H1 (cell line): ENCODE measurements around the gene KLF4. TPM values are rescaled to one million over a fixed set of nuclear protein-coding genes. Genes with fewer than 3 reads are reported as not detected.

ENCODE experiments used
- CTCF ChIA-PET: fragments of 300-600 bp; sonication (Branson Sonifier 250); formaldehyde crosslinking; loops from one replicate; lab custom pipeline; 2021; ENCODE audit not compliant: partially characterized antibody; lab: Charles Lee
- POLR2A ChIA-PET: fragments of 300-600 bp; sonication (Branson Sonifier 250); formaldehyde crosslinking; loops from one replicate; lab custom pipeline; 2021; ENCODE audit warnings: inconsistent platforms; ENCODE audit not compliant: partially characterized antibody; lab: Charles Lee
- DNase-seq, 2 experiments: peaks; one replicate each; pipeline versions ENCODE4 v3.0.0 to v3.0.0-alpha.2; 2010 to 2022; ENCODE audit warnings: low spot score in 2 of 2, low read depth in 1 of 2, mixed read lengths in 1 of 2
- FAIRE-seq: peaks from 2 replicates; lab custom pipeline; 2011; peaks lifted over from hg19 to GRCh38; lab: Jason Lieb, UNC
- H2AFZ ChIP-seq: 2 replicates; pipeline ENCODE4 v1.8.1; 2012; ENCODE audit warnings: low read length, inconsistent platforms
- H2AK5ac ChIP-seq: 2 replicates; pipeline ENCODE4 v1.6.1; 2013; ENCODE audit warnings: low read depth, low read length
- H2BK120ac ChIP-seq: replicated peaks from 2 replicates; pipeline ENCODE3; 2013; ENCODE audit warnings: low read depth, low read length, inconsistent platforms
- H2BK12ac ChIP-seq: 2 replicates; pipeline ENCODE4 v1.6.1; 2013; ENCODE audit warnings: low read depth, low read length
- H2BK15ac ChIP-seq: 2 replicates; pipeline ENCODE4 v1.6.1; 2013; ENCODE audit warnings: low read length
- H2BK20ac ChIP-seq: 2 replicates; pipeline ENCODE4 v1.6.1; 2013; ENCODE audit warnings: low read length
- H2BK5ac ChIP-seq: 2 replicates; pipeline ENCODE4 v1.6.1; 2013; ENCODE audit warnings: low read depth, low read length
- H3K14ac ChIP-seq: 2 replicates; pipeline ENCODE4 v1.6.1; 2013; ENCODE audit warnings: inconsistent platforms; ENCODE audit not compliant: insufficient read length
- H3K18ac ChIP-seq: 2 replicates; pipeline ENCODE4 v1.6.1; 2013; ENCODE audit warnings: low read length; ENCODE audit errors: extremely low read depth
- H3K23ac ChIP-seq: 2 replicates; pipeline ENCODE4 v1.6.1; 2013; ENCODE audit warnings: inconsistent platforms; ENCODE audit not compliant: insufficient read length
- H3K23me2 ChIP-seq: 2 replicates; pipeline ENCODE4 v1.6.1; 2013; ENCODE audit warnings: low read depth, low read length
- H3K27ac ChIP-seq: 2 replicates; pipeline ENCODE4 v1.6.1; 2011; ENCODE audit warnings: low read depth, low read length, inconsistent platforms
- H3K27me3 ChIP-seq, 4 experiments: replicated peaks in 1 of 4; 1 replicate in 1 of 4; 2 replicates in 3 of 4; pipeline versions ENCODE4 v1.6.1 to v1.8.1; 2011 to 2013; ENCODE audit warnings: low read length in 3 of 4, mild to moderate bottlenecking in 3 of 4, inconsistent platforms in 2 of 4, mixed read lengths in 2 of 4, moderate library complexity in 1 of 4; ENCODE audit not compliant: control insufficient read depth in 3 of 4, insufficient read depth in 3 of 4; ENCODE audit errors: extremely low read depth in 1 of 4
- H3K36me3 ChIP-seq, 4 experiments: 2 replicates each; pipeline versions ENCODE4 v1.6.1 to v1.8.1; 2011 to 2013; ENCODE audit warnings: mild to moderate bottlenecking in 4 of 4, low read length in 3 of 4, moderate library complexity in 2 of 4, control low read depth in 1 of 4, inconsistent platforms in 1 of 4; ENCODE audit not compliant: insufficient read depth in 4 of 4, control insufficient read depth in 2 of 4
- H3K4ac ChIP-seq: replicated peaks from 2 replicates; pipeline ENCODE3; 2013; ENCODE audit warnings: low read length, low read depth, mixed read lengths, inconsistent platforms; ENCODE audit not compliant: insufficient read length
- H3K4me1 ChIP-seq, 4 experiments: replicated peaks in 1 of 4; 1 replicate in 1 of 4; 2 replicates in 3 of 4; pipeline versions ENCODE4 v1.6.1 to v1.8.1; 2011 to 2013; ENCODE audit warnings: low read length in 3 of 4, inconsistent platforms in 2 of 4, mixed read lengths in 1 of 4; ENCODE audit not compliant: insufficient read depth in 4 of 4, control insufficient read depth in 3 of 4
- H3K4me2 ChIP-seq, 2 experiments: 2 replicates each; pipeline versions ENCODE4 v1.6.1 to v1.8.1; 2011 to 2013; ENCODE audit warnings: low read depth in 2 of 2, low read length in 2 of 2, control low read depth in 1 of 2, inconsistent platforms in 1 of 2, mild to moderate bottlenecking in 1 of 2; ENCODE audit not compliant: insufficient read depth in 1 of 2
- H3K4me3 ChIP-seq, 4 experiments: fragments of 200-600, 300-600 bp in 1 of 4; sonication (generic), shearing (Covaris generic), sonication (Bioruptor Twin) in 1 of 4; 2 replicates each; pipeline versions ENCODE4 v1.5.1 to v1.8.1; 2011 to 2016; ENCODE audit warnings: low read length in 4 of 4, low read depth in 3 of 4, control low read depth in 2 of 4, inconsistent platforms in 2 of 4, mild to moderate bottlenecking in 2 of 4, mixed read lengths in 1 of 4, moderate library complexity in 1 of 4; ENCODE audit not compliant: insufficient read depth in 2 of 4; ENCODE audit errors: extremely low read depth in 1 of 4
- H3K56ac ChIP-seq: replicated peaks from 2 replicates; pipeline ENCODE3; 2013; ENCODE audit warnings: low read depth, mild to moderate bottlenecking, mixed read lengths, low read length, inconsistent platforms; ENCODE audit not compliant: insufficient read length
- H3K79me1 ChIP-seq: 2 replicates; pipeline ENCODE4 v1.6.1; 2013; ENCODE audit warnings: low read depth, low read length, control low read depth
- H3K79me2 ChIP-seq, 2 experiments: 2 replicates each; pipeline versions ENCODE4 v1.6.1 to v1.8.1; 2012 to 2013; ENCODE audit warnings: low read length in 2 of 2, mild to moderate bottlenecking in 2 of 2, inconsistent platforms in 1 of 2; ENCODE audit not compliant: insufficient read depth in 2 of 2, control insufficient read depth in 1 of 2
- H3K9ac ChIP-seq, 4 experiments: replicated peaks in 1 of 4; 1 replicate in 1 of 4; 2 replicates in 3 of 4; pipeline versions ENCODE4 v1.6.1 to v1.8.1; 2011 to 2013; ENCODE audit warnings: low read depth in 3 of 4, low read length in 3 of 4, control low read depth in 2 of 4, mild to moderate bottlenecking in 2 of 4, moderate library complexity in 2 of 4, inconsistent platforms in 1 of 4; ENCODE audit errors: extremely low read depth in 1 of 4
- H3K9me3 ChIP-seq, 2 experiments: 2 replicates each; pipeline versions ENCODE4 v1.6.1 to v1.8.1; 2012 to 2013; ENCODE audit warnings: mild to moderate bottlenecking in 2 of 2, moderate library complexity in 2 of 2, control low read depth in 1 of 2, inconsistent platforms in 1 of 2, low read depth in 1 of 2, low read length in 1 of 2, mixed read lengths in 1 of 2; ENCODE audit not compliant: insufficient read depth in 2 of 2
- H4K20me1 ChIP-seq, 2 experiments: replicated peaks in 1 of 2; 2 replicates each; pipeline versions ENCODE3 to v1.8.1; 2011 to 2013; ENCODE audit warnings: inconsistent platforms in 2 of 2, low read length in 2 of 2, mild to moderate bottlenecking in 1 of 2; ENCODE audit not compliant: insufficient read depth in 2 of 2, control insufficient read depth in 1 of 2
- H4K5ac ChIP-seq: 2 replicates; pipeline ENCODE4 v1.6.1; 2013; ENCODE audit warnings: low read length, low read depth, mixed read lengths, inconsistent platforms; ENCODE audit not compliant: insufficient read length
- H4K8ac ChIP-seq: 2 replicates; pipeline ENCODE4 v1.8.0; 2013; ENCODE audit warnings: mild to moderate bottlenecking, moderate library complexity, low read length, inconsistent platforms; ENCODE audit not compliant: insufficient read depth; ENCODE audit errors: extremely low read depth
- H4K91ac ChIP-seq: replicated peaks from 2 replicates; pipeline ENCODE3; 2013; ENCODE audit warnings: low read length, mixed read lengths, inconsistent platforms; ENCODE audit not compliant: insufficient read length
- ASH2L ChIP-seq: fragments of 200-600, 300-600 bp; sonication (generic); IDR thresholded peaks from one replicate; pipeline ENCODE4 v1.7.1; 2017; ENCODE audit warnings: low read length
- ATF3 ChIP-seq: IDR thresholded peaks from 2 replicates; pipeline ENCODE4 v1.6.1; 2011; ENCODE audit warnings: low read depth, mild to moderate bottlenecking, low read length; ENCODE audit not compliant: insufficient read depth
- CBX5 ChIP-seq: fragments of 300-800, 300-1000 bp; sonication (generic); IDR thresholded peaks from 2 replicates; pipeline ENCODE4 v1.7.1; 2016; ENCODE audit warnings: antibody characterized with exemption, low read length, low read depth
- CTBP2 ChIP-seq: IDR thresholded peaks from 2 replicates; pipeline ENCODE4 v1.7.0; 2011; ENCODE audit warnings: borderline replicate concordance, mild to moderate bottlenecking, moderate library complexity, mixed read lengths, low read length; ENCODE audit not compliant: insufficient read depth, insufficient read length
- NANOG ChIP-seq: IDR thresholded peaks from 2 replicates; pipeline ENCODE4 v1.6.1; 2011; ENCODE audit warnings: low read length, low read depth, mild to moderate bottlenecking, inconsistent platforms; ENCODE audit not compliant: insufficient read depth, poor library complexity, severe bottlenecking
- SIX5 ChIP-seq: IDR thresholded peaks from 2 replicates; pipeline ENCODE4 v1.6.1; 2011; ENCODE audit warnings: mild to moderate bottlenecking, low read depth, low read length
- TEAD4 ChIP-seq: IDR thresholded peaks from 2 replicates; pipeline ENCODE4 v1.6.1; 2012; ENCODE audit warnings: low read depth, low read length, inconsistent platforms, mixed read lengths
- WGBS, 2 experiments: shearing (Covaris generic) in 1 of 2; methylation state at CpG; one replicate each; pipeline versions ENCODE4 v1.1.6 to v1.1.7; 2013 to 2015; ENCODE audit warnings: low lambda C conversion rate in 2 of 2, mixed read lengths in 2 of 2, inconsistent platforms in 1 of 2, low coverage in 1 of 2, missing lambda C conversion rate in 1 of 2; ENCODE audit not compliant: insufficient replicate concordance in 2 of 2, insufficient coverage in 1 of 2, insufficient read length in 1 of 2; ENCODE audit errors: extremely low coverage in 1 of 2, missing lambda C conversion rate in 1 of 2; 5-methylcytosine and 5-hydroxymethylcytosine counted together
- polyA plus RNA-seq, 7 experiments: library from polyadenylated mRNA; depleted of rRNA in 3 of 7; stranded (reverse) in 5 of 7; unstranded in 2 of 7; fragments of >200 nt in 5 of 7; fragments of 200-250 nt in 2 of 7; gene quantifications; 1 replicate in 5 of 7; 2 replicates in 1 of 7; 4 replicates in 1 of 7; pipeline versions ENCODE4 v1.2.1 to v1.2.3, GENCODE V29; 2011 to 2013; ENCODE audit warnings: missing spikeins in 2 of 7, mixed read lengths in 2 of 7
- total RNA-seq: library from RNA; stranded (reverse); fragmentation: NEBNext Ultra II Directional; extraction: Animal tissue kit (Norgen Biotek cat#: 25700); gene quantifications from 2 replicates; pipeline ENCODE4 v1.2.1, GENCODE V29; 2021

KLF4 gene
- total and polyA plus RNA-seq, 2 of the 8 experiments (the other 6 are each of a cell fraction or from before 2014, with no cell fraction given): 0.77 to 2.8 TPM

- ChIA-PET POLR2A (interaction anchor here (1.0 kb wide), 1 partner anchor 293 kb away, joined by 4 read pairs; no protein-coding TSS in a partner anchor), CTCF (interaction anchor here (0.7 to 1.4 kb wide), 2 partner anchors 66 to 354 kb away, joined by 4 to 6 read pairs; no protein-coding TSS in a partner anchor)
- no peak overlapping the region for H3K56ac ChIP-seq
- H3K4me2 ChIP-seq: peak overlapping the region; percentile 89 to 98
- H4K5ac ChIP-seq: no peak overlapping the region
- H3K4me3 ChIP-seq: peak overlapping the region; percentile 45 to 64 (median 52); a peak in 7 of 8 replicates
- H3K4me1 ChIP-seq: peaks cover 0 to 19% (median 13%) of the 10 kb centered on the region in 4 experiments; a peak in 6 of 7 replicates
- H2BK12ac ChIP-seq: no peak overlapping the region
- WGBS, 2 experiments: 5% methylated on average over 39 of the region's 43 CpGs; no CpG with 5 or more reads in 1 of the 2 experiments
- no peak overlapping the region; the same call in 1 of the 2 replicates for H2AK5ac ChIP-seq
- H3K4ac ChIP-seq: no peak overlapping the region
- no peak overlapping the region for H3K23ac ChIP-seq
- no peaks in the 10 kb centered on the region for H3K79me2 ChIP-seq
- H2BK15ac ChIP-seq: no peak overlapping the region
- no peak overlapping the region for H2BK20ac ChIP-seq
- no peak overlapping the region for H2BK120ac ChIP-seq
- peaks cover 4 to 7% of the 10 kb centered on the region in 2 experiments for H4K20me1 ChIP-seq
- H2AFZ ChIP-seq: peak overlapping the region; percentile 93
- peaks cover 21 to 55% (median 48%) of the 10 kb centered on the region in 4 experiments for H3K27me3 ChIP-seq
- no peaks in the 10 kb centered on the region for H3K79me1 ChIP-seq
- H3K27ac ChIP-seq: no peak overlapping the region
- no peak for FAIRE-seq
- no peaks in the 10 kb centered on the region for H3K9me3 ChIP-seq
- no peak overlapping the region for H2BK5ac ChIP-seq
- DNase-seq: peak in 1 of 2 experiments; percentile 50
- H3K18ac ChIP-seq: no peak overlapping the region
- no peak overlapping the region; a peak in 1 of 7 replicates for H3K9ac ChIP-seq
- no peak overlapping the region; the same call in 1 of the 2 replicates for H4K8ac ChIP-seq
- peaks cover 32% of the 10 kb centered on the region for H3K23me2 ChIP-seq
- H4K91ac ChIP-seq: no peak overlapping the region
- H3K36me3 ChIP-seq: no peaks in the 10 kb centered on the region; a peak in 1 of 8 replicates
- no peak overlapping the region for H3K14ac ChIP-seq
- TF ChIP-seq CTBP2: no peak
- TF ChIP-seq NANOG: no peak
- TF ChIP-seq TEAD4: 0 out of 2 replicates have a peak, but pooled peaks have one; percentile 31
- no peak for TF ChIP-seq SIX5
- no peak for TF ChIP-seq CBX5
- peak; percentile 52 for TF ChIP-seq ASH2L
- TF ChIP-seq ATF3: no peak
Observed at GRCh38 chr9:107491081-107492053, 1.8 kb upstream of the KLF4 start.
